Liver (tissue), 9 donors: ENCODE data around the gene POMT1. TPM values are rescaled to one million over a fixed set of nuclear protein-coding genes. Genes with fewer than 3 reads are reported as not detected.

ENCODE experiments used
- DNase-seq: peaks from one replicate; pipeline ENCODE4 v3.0.0-alpha.2; 2017; ENCODE audit warnings: low spot score
- H3K27ac ChIP-seq, 2 donors: one replicate each; pipeline ENCODE4 v1.7.0; 2013; ENCODE audit warnings: inconsistent platforms in 2 of 2, low read length in 2 of 2, control low read depth in 1 of 2, low read depth in 1 of 2, mild to moderate bottlenecking in 1 of 2
- H3K27me3 ChIP-seq, 4 donors: one replicate each; pipeline versions ENCODE4 v1.6.1 to v1.7.0; 2013; ENCODE audit warnings: low read length in 3 of 4, inconsistent platforms in 1 of 4, mild to moderate bottlenecking in 1 of 4, moderate library complexity in 1 of 4; ENCODE audit not compliant: control insufficient read depth in 4 of 4, insufficient read depth in 4 of 4
- H3K36me3 ChIP-seq, 4 donors: one replicate each; pipeline versions ENCODE4 v1.6.1 to v1.7.0; 2013; ENCODE audit warnings: low read length in 3 of 4, mild to moderate bottlenecking in 3 of 4, low read depth in 1 of 4, moderate library complexity in 1 of 4; ENCODE audit not compliant: control insufficient read depth in 4 of 4, insufficient read depth in 3 of 4
- H3K4me1 ChIP-seq, 4 donors: one replicate each; pipeline versions ENCODE4 v1.6.1 to v1.7.0; 2013; ENCODE audit warnings: low read length in 3 of 4, mild to moderate bottlenecking in 3 of 4, moderate library complexity in 1 of 4; ENCODE audit not compliant: control insufficient read depth in 4 of 4, insufficient read depth in 4 of 4
- H3K4me3 ChIP-seq, 3 donors: one replicate each; pipeline versions ENCODE4 v1.6.1 to v1.7.0; 2013; ENCODE audit warnings: low read length in 3 of 3, control low read depth in 1 of 3, low read depth in 1 of 3, mild to moderate bottlenecking in 1 of 3
- H3K9ac ChIP-seq, 2 donors: one replicate each; pipeline ENCODE4 v1.7.0; 2013; ENCODE audit warnings: low read length in 2 of 2, mild to moderate bottlenecking in 2 of 2, moderate library complexity in 2 of 2, control low read depth in 1 of 2, low read depth in 1 of 2
- H3K9me3 ChIP-seq, 4 donors: one replicate each; pipeline versions ENCODE4 v1.6.1 to v1.7.0; 2013; ENCODE audit warnings: low read length in 3 of 4; ENCODE audit not compliant: control insufficient read depth in 4 of 4
- ATF3 ChIP-seq: IDR thresholded peaks from 2 replicates; pipeline ENCODE4 v1.6.1; 2016; ENCODE audit warnings: antibody characterized with exemption
- CTCF ChIP-seq: fragments of 150-350 bp; IDR thresholded peaks from 2 replicates; pipeline ENCODE4 v1.5.1; 2017; ENCODE audit warnings: improper control_type of control experiment, low read depth, low read length; ENCODE audit not compliant: missing input control
- FOXA1 ChIP-seq: IDR thresholded peaks from 2 replicates; pipeline ENCODE4 v1.6.1; 2016; ENCODE audit warnings: antibody characterized with exemption
- FOXA2 ChIP-seq: IDR thresholded peaks from 2 replicates; pipeline ENCODE4 v1.6.1; 2016; ENCODE audit warnings: antibody characterized with exemption
- GABPA ChIP-seq, 2 donors: IDR thresholded peaks in 1 of 2; conservative IDR thresholded peaks in 1 of 2; 2 replicates each; pipeline ENCODE4 v1.6.1; 2016; ENCODE audit warnings: antibody characterized with exemption in 2 of 2, mild to moderate bottlenecking in 1 of 2, moderate library complexity in 1 of 2
- JUND ChIP-seq, 2 donors: IDR thresholded peaks; 2 replicates each; pipeline ENCODE4 v1.6.1; 2016; ENCODE audit warnings: antibody characterized with exemption in 2 of 2
- MAX ChIP-seq: IDR thresholded peaks from 2 replicates; pipeline ENCODE4 v1.6.1; 2016; ENCODE audit warnings: antibody characterized with exemption
- NR2F2 ChIP-seq: IDR thresholded peaks from 2 replicates; pipeline ENCODE4 v1.6.1; 2016; ENCODE audit warnings: antibody characterized with exemption
- RAD21 ChIP-seq, 2 donors: IDR thresholded peaks; 2 replicates each; pipeline ENCODE4 v1.6.1; 2016; ENCODE audit warnings: antibody characterized with exemption in 2 of 2, mild to moderate bottlenecking in 2 of 2
- REST ChIP-seq: IDR thresholded peaks from 2 replicates; pipeline ENCODE4 v1.6.1; 2016; ENCODE audit warnings: antibody characterized with exemption, mild to moderate bottlenecking
- RXRA ChIP-seq, 2 donors: IDR thresholded peaks; 2 replicates each; pipeline ENCODE4 v1.6.1; 2017 to 2018; ENCODE audit warnings: antibody characterized with exemption in 2 of 2, mild to moderate bottlenecking in 1 of 2
- TAF1 ChIP-seq: conservative IDR thresholded peaks from 2 replicates; pipeline ENCODE4 v1.6.1; 2016; ENCODE audit warnings: antibody characterized with exemption, mild to moderate bottlenecking
- YY1 ChIP-seq: IDR thresholded peaks from 2 replicates; pipeline ENCODE4 v1.6.1; 2016; ENCODE audit warnings: antibody characterized with exemption, mild to moderate bottlenecking
- WGBS: extraction: QIAGEN DNeasy Blood & Tissue Kit; methylation state at CpG from one replicate; pipeline ENCODE4 v1.1.7; 2013; 5-methylcytosine and 5-hydroxymethylcytosine counted together
- polyA plus RNA-seq, 2 donors: library from polyadenylated mRNA; stranded (reverse) in 1 of 2; unstranded in 1 of 2; fragments of 200-250 nt in 1 of 2; fragments of >200 nt in 1 of 2; fragmentation: Nextera tagmentation in 1 of 2; extraction: Ambion mirVana in 1 of 2; gene quantifications; one replicate each; pipeline versions ENCODE4 v1.2.1 to v1.2.3, GENCODE V29; 2013 to 2015
- total RNA-seq, 2 donors: library from RNA; depleted of rRNA; stranded (reverse); fragments of >200 nt; gene quantifications; one replicate each; pipeline ENCODE4 v1.2.3, GENCODE V29; 2014
- donor health status: healthy.
- donor health status: healthy.
- donor health status: healthy.
- donor health status: healthy.
- donor health status: healthy.

POMT1 gene
- total and polyA plus RNA-seq, 4 donors = 11.2 to 14.2 (median 11.6) TPM

- H3K9ac ChIP-seq = no peak overlapping the region
- H3K9me3 ChIP-seq = no peaks in the 10 kb centered on the region
- no peaks in the 10 kb centered on the region for H3K27me3 ChIP-seq
- WGBS = 97% methylated on average over 19 of the region's 19 CpGs
- no peak for TF ChIP-seq TAF1
- TF ChIP-seq RXRA (IDR thresholded peaks at IDR 0.05) = no peak
- TF ChIP-seq ATF3 = no peak
- no peak for TF ChIP-seq JUND (IDR thresholded peaks at IDR 0.05)
- no peak for TF ChIP-seq FOXA2
- no peak for TF ChIP-seq REST
- TF ChIP-seq GABPA (IDR thresholded peaks at IDR 0.05 in 1 of 2, conservative IDR thresholded peaks at IDR 0.05 in 1 of 2) = no peak
- no peak for TF ChIP-seq CTCF
- TF ChIP-seq RAD21 (IDR thresholded peaks at IDR 0.05) = no peak
- TF ChIP-seq FOXA1 = no peak
- no peak for TF ChIP-seq MAX
- no peak for TF ChIP-seq NR2F2
- H3K4me3 ChIP-seq = no peak overlapping the region
- H3K36me3 ChIP-seq = no peaks in the 10 kb centered on the region
- H3K4me1 ChIP-seq = peaks cover 0 to 13% (median 12%) of the 10 kb centered on the region in 4 donors
- DNase-seq = no peak
- H3K27ac ChIP-seq = no peak overlapping the region
Observed at GRCh38 chr9:131537946-131538345, 35.2 kb downstream of the POMT1 start.

- DNase-seq = no peak
- peaks cover 0 to 6% (median 2%) of the 10 kb centered on the region in 4 donors for H3K9me3 ChIP-seq
- H3K36me3 ChIP-seq = no peaks in the 10 kb centered on the region
- TF ChIP-seq CTCF (no peak), YY1 (no peak), GABPA (IDR thresholded peaks at IDR 0.05 in 1 of 2, conservative IDR thresholded peaks at IDR 0.05 in 1 of 2) (no peak), RXRA (IDR thresholded peaks at IDR 0.05) (no peak), MAX (no peak), RAD21 (IDR thresholded peaks at IDR 0.05) (no peak), NR2F2 (no peak), TAF1 (no peak), JUND (IDR thresholded peaks at IDR 0.05) (no peak)
- no peaks in the 10 kb centered on the region for H3K27me3 ChIP-seq
- no peak overlapping the region for H3K4me3 ChIP-seq
- H3K9ac ChIP-seq = no peak overlapping the region
- H3K4me1 ChIP-seq = peaks cover 0 to 9% (median 8%) of the 10 kb centered on the region in 4 donors
- WGBS = 91% methylated on average over 7 of the region's 7 CpGs
- no peak overlapping the region for H3K27ac ChIP-seq
Observed at GRCh38 chr9:131539223-131539923, 36.7 kb downstream of the POMT1 start.
